HG03280 (cell line): ENCODE measurements around the gene SPAST.
"Not testable (repeated sequence)": the region's sequence is repeated elsewhere in the genome, so short reads cannot be mapped to it uniquely, and the experiment has no call there.

Source experiments
- ATAC-seq: cut with Tn5 transposase; IDR thresholded peaks from one replicate; pipeline ENCODE4 v1.9.1; 2021; ENCODE audit warnings: mild to moderate bottlenecking, moderate library complexity; ENCODE audit not compliant: unreplicated experiment

Gene SPAST

DNA sequence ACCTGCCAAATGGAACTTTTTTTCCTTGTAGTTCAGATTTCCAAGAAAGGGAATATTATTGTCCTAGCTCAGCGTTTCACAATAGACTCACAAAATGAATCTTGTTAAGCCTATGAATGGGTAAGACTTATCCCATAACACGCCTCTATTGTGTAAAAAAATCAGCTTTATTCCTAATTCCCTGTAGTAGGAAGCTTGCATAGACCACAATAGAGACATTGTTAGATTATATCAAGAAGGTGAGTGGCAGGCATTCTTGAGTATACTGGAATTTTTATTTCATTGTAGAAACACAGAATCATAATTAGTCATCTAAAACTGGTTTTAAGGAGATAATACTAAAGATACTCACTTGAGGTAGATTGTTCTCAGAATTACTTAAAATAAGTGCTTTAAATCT lies 55.8 kb downstream of the SPAST start:
- no peak for ATAC-seq

DNA sequence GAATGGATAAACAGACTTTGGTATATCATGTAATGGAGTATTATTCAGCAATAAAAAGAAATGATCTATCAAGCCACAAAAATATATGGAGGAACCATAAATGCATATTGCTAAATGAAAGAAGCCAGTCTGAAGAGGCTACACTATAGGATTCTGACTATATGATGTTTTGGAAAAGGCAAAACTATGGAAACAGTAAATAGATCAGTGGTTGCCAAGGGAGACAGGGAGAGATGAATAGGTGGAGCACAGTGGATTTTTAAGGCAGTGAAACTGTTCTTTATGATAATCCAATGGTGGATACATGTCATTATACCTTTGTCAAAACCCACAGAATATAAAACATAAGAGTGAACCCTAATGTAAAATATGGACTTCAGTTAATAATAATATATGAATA lies 61.3 kb downstream of the SPAST start:
- no peak for ATAC-seq

DNA sequence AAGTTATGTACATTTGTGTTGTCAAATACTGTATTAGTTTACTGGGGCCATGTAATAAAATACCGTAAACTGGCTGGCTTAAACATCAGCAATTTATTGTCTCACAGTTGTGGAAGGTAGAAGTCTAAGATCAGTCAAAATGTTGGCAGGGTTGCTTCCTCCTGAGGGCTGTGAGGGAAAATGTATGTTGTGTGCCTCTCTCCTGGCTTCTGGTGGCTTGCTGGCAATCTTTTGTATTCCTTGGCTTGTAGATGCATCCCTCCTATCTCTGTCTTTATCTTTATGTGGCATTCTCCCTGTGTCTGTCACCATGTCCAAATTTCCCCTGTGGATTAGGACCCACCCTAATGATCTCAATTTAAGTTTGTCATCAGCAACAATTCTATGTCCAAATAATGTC lies 65.3 kb downstream of the SPAST start:
- ATAC-seq, result no peak

DNA sequence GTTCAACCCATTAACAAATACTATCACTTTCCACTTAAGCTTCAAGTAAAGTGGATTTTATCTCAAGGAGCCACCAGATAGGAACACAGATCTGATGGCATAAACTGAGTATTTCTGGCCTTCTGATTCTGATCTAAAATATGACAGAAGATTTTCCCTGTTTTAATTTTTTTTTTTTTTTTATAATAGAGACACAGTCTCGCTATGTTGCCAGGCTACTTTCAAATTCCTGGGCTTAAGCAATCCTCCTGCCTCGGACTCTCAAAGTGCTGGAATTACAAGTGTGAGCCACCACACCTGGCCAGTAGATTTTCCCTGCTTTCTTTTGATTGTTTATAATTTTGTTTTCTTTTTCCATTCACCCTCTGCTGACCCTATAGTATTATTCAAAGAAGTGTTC lies 65.7 kb downstream of the SPAST start:
- ATAC-seq, result no peak

DNA sequence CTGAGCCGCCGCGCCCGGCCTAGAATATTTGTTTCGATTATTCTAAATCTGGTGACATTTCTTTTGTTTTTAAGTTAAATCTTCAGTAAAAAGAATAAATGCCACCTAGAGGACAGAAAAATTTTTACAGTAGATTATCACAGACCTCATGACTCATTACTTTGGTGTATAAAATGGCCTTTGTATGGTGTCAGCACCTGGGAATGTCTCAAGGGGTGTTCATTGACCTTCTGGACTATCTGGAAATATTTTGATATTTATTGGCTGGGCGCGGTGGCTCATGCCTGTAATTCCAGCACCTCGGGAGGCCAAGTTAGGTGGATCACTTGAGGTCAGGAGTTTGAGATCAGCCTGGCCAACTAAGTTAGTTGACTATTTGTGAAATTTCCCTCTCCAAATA lies 72.1 kb downstream of the SPAST start:
- no peak for ATAC-seq

DNA sequence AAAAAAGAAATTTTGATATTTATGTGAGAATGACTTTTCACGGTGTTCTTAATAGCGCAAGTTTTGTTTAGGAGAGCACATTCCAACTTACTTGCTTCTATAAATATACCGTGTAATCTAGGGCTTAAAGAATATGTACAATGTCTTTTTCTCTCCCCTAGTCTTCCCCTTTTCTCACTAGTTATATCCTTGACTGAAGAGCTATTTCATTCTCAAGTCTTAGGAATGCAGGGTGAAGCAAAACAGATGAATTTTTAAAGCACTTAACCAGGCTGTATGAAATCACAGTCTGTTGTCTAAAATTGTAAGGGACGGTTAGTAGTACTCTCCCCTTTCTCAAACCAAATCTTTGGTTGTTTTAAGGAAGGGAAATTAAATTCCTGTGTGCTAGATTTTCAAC lies 72.7 kb downstream of the SPAST start:
- ATAC-seq, result no peak

DNA sequence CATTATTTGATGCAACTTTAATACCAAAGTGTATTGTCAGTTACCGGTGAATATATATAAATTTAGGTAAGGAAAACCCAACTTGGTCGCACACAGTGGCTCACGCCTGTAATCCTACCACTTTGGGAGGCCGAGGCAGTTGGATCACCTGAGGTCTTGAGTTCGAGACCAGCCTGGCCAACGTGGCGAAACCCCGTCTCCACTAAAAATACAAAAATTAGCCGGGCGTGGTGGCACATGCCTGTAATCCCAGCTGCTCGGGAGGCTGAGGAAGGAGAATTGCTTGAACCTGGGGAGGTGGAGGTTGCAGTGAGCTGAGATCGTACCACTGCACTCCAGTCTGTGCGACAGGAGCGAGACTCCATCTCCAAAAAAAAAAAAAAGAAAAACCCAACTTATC lies 88.2 kb downstream of the SPAST start:
- ATAC-seq, result not testable (repeated sequence)

DNA sequence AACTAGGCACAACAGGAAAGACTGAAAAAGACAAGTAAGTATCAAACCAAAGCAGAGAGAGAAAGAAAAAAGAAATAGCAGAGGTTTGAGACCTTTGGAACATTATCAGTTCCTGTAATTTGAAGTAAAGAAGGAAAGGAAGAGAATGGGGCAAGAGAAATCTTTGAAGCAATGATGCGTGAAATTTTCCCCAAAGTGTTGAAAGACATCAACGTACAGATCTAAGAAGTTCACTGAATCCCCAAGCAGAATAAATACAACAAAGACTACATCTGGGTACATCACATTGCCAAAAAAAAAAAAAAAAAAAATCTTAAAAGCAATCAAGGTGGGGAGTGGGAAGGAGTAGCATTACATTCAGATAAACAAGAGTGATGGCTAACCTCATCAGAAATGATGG lies 96.3 kb downstream of the SPAST start:
- ATAC-seq, result no peak

DNA sequence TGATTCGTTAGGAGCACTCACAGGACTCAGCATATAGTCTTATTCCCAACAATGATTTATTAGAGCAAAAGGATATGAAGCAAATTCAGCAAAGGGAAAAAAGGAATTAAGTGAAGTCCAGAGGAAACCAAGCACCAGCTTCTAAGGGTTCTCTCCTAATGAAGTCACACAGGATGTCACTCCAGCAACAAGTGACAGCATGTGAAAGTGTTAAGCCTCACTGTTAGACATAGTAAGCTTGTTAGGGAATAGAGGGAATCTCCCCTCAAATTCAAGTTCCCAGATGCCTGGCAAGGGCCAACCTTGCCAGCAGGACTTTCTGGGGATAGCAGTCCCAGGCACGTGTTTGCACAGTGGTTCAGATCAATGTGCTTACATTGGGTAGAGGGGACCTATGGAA lies 97.9 kb downstream of the SPAST start:
- ATAC-seq, result no peak

DNA sequence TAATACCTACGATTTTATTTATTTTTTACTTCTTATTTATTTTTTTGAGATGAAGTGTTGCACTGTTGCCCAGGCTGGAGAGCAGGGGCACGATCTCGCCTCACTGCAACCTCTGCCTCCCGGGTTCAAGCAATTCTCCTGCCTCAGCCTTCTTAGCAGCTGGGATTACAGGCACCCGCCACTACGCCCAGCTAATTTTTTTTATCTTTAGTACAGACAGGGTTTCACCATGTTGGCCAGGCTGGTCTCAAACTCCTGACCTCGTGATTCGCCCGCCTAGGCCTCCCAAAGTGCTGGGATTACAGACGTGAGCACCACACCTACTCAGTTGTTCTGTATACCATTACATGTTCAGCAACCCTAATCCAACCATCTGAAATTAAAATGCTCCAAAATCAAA lies 100.9 kb downstream of the SPAST start:
- not testable (repeated sequence) for ATAC-seq

DNA sequence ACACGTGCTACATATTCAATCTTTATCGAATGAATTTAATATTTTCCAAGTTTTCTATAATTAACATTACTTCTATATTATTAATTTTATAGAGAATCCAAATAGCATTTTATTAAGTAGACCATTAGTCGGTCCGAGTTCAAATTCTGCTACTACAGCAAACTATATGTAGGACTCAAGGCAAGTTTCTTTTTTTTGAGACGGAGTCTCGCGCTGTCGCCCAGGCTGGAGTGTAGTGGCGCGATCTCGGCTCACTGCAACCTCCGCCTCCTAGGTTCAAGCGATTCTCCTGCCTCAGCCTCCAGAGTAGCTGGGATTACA lies 101.6 kb downstream of the SPAST start:
- not testable (repeated sequence) for ATAC-seq

DNA sequence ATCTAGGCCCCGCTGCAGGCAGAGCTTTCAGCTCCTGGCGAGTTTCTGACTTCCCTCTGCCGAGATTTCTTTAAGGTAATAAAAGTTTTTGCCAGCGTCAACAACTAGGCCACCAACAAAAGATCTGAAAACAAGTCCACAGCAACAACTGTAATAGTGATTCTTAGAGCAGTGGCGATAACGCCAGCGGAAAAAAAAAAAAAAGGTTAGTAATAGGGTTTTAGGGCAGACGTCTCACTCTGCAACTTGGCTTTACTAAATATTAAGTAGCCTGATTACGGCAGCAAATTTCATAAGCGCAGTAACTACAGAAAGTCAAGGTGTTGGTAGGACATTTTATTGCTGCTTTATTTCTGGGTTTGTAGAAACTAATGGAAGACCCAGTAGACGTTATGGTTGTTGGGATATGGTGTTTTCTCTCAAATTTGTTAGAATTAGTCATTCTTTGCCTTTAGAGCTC lies 102.8 kb downstream of the SPAST start:
- ATAC-seq, result peak; percentile 3

DNA sequence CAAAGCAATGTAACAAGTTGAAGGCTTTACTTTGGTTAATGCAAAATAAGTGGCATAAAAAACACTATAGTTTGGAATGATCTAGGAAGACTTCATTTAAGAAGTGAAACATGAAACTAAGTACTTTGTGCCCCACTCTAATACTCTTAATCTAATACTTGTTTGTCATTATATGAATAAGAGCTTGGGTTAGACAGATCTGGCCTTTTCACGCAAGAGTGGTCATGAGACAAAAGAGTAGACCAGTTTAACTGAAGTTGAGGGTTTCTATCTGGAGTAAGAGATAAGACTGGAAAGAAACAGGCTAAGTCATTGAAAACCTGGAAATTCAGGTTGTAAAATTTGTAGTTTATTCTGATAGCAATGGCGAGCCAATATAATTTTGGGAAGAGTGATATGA lies 105.2 kb downstream of the SPAST start:
- peak; percentile 31 for ATAC-seq

DNA sequence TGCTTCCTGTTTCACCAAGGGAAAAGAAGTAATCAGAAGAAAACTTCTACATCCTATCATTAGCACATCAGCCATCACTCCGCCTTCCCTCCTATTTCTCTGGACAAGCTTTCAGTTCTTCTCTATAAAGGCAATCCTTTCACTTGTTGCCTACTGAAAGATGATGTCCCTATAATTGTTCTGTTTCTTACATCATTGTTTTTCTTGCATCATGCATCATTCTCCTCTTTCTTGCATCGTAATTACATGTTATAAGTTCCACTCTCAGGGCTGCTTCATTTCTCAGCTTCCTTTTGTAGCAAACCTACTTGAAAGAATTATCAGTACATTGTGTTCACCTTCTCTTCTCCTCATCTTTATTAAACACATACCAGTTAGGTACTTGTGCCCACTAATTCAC lies 109.5 kb downstream of the SPAST start:
- no peak for ATAC-seq

DNA sequence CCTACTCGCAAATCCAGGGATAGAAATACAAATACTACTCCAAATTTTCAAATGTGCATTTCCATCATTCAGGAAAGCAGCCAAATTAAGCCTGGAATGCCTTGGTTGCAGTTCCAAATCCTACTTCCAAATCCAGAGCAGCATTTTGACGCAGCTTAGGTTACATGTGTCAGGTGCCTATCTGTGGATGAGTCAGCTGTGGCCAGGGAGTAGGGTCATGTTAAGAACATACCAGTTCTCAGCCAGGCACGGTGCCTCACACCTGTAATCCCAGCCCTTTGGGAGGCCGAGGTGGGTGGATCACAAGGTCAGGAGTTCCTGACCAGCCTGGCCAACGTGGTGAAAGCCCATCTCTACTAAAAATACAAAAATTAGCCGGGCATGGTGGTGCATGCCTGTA lies 119.3 kb downstream of the SPAST start:
- ATAC-seq, result no peak

DNA sequence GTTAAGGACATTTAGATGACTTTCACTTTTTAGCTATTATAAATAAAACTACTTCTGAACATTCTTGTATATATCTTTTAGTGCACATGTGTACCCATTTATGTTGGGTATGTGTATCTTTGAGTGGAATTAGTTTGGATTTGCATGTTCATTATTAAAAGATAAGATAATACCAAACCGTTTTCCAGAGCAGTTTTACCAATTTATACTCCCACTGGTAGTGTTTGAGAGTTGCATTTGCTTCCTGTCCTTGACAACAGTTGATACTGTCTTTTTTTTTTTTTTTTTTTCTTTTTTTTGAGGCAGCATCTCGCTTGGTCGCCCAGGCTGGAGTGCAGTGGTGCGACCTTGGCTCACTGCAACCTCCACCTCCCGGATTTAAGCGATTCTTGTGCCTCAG lies 125.7 kb downstream of the SPAST start:
- ATAC-seq, result no peak

DNA sequence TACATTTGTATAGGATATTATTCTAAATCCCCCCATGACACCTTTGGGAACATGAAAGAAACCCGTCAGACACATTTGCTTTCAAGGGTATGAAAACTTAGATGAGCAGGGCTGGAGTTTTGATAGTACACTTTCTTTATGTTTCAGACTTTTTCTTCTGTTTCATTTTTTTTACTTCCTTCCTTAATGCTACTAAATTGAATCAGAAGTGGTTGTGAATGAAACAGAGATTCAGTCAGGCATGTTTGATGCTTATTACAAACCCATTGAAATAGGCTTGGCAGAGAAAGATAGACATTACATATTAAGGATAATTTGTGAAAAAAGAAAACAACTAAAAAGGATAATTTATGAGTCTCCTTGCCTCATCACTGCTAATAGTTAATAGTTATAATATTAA lies 129.1 kb downstream of the SPAST start:
- no peak for ATAC-seq

DNA sequence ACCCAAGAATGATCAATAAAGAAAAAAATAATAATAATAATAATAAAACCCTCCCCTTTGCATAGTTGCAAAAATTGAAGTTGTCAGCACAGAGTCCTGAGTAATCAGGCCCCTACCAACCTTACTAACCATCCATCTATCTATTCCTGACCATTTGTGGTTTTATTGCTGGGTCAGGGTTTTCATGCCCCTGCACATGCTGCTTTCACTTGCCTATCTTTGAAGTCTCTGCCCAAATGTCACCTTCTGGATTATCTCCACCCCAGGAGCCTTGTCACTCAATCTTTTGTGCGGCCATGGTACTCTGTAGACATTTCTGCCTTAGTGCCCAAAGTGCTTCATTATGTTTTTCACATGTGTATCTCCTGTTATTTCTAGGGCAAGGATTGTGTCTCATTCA lies 137.5 kb downstream of the SPAST start:
- no peak for ATAC-seq

DNA sequence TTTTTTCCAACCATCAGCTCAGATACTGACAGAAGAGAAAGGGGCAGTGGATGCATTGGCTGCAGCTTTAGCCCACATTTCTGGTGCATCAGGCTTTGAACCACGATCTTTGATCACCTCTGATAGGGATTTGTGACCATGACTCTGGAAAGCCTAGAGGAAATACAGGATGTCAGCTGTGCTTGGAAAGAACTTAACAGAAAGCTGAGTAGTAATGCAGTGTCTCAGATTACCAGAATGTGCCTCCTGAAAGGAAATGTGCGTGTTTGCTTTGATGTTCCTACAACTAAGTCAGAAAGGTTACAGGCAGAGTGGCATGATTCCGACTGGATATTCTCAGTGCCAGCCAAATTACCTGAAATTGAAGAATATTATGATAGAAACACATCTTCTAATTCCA lies 140.1 kb downstream of the SPAST start:
- not testable (repeated sequence) for ATAC-seq
